GM19193 (cell line): ENCODE data around the gene SDK1.

Source experiments
- POLR2A ChIP-seq: IDR thresholded peaks from 4 replicates; pipeline ENCODE4 v1.6.1; 2011; ENCODE audit not compliant: insufficient read depth, insufficient read length; ENCODE audit errors: extremely low read depth

Gene SDK1

GRCh38 chr7:4241791-4242190 lies 940.7 kb downstream of the SDK1 start:
- no peak for TF ChIP-seq POLR2A

GRCh38 chr7:4242706-4243105 lies 941.7 kb downstream of the SDK1 start:
- TF ChIP-seq POLR2A, result no peak

GRCh38 chr7:4244041-4244440 lies 943.0 kb downstream of the SDK1 start:
- TF ChIP-seq POLR2A, result no peak

GRCh38 chr7:4244635-4245034 lies 943.6 kb downstream of the SDK1 start:
- no peak for TF ChIP-seq POLR2A

GRCh38 chr7:4245135-4245865 lies 944.2 kb downstream of the SDK1 start:
- no peak for TF ChIP-seq POLR2A

GRCh38 chr7:4245866-4246470 lies 944.9 kb downstream of the SDK1 start:
- no peak for TF ChIP-seq POLR2A

- TF ChIP-seq POLR2A, result no peak
These were observed 945.5 kb downstream of the SDK1 start for GRCh38 chr7:4246536-4246935.

GRCh38 chr7:4247106-4247876 lies 946.2 kb downstream of the SDK1 start:
- TF ChIP-seq POLR2A, result no peak

- no peak for TF ChIP-seq POLR2A
These were observed 947.2 kb downstream of the SDK1 start for GRCh38 chr7:4248295-4248694.

GRCh38 chr7:4249241-4249640 lies 948.2 kb downstream of the SDK1 start:
- no peak for TF ChIP-seq POLR2A

- TF ChIP-seq POLR2A, result no peak
These were observed 954.3 kb downstream of the SDK1 start for GRCh38 chr7:4255336-4255735.

- no peak for TF ChIP-seq POLR2A
These were observed 955.2 kb downstream of the SDK1 start for GRCh38 chr7:4256286-4256685.

GRCh38 chr7:4257146-4258111 lies 956.4 kb downstream of the SDK1 start:
- TF ChIP-seq POLR2A, result no peak

GRCh38 chr7:4260867-4261600 lies 960.0 kb downstream of the SDK1 start:
- TF ChIP-seq POLR2A, result no peak

GRCh38 chr7:4261601-4261960 lies 960.5 kb downstream of the SDK1 start:
- TF ChIP-seq POLR2A, result no peak

GRCh38 chr7:4265066-4265465 lies 964.0 kb downstream of the SDK1 start:
- no peak for TF ChIP-seq POLR2A
